Erythroblast (primary cell): Measurements from ENCODE around the gene ANAPC2.

Source experiments
- GATA1 ChIP-seq: IDR thresholded peaks from 2 replicates; pipeline ENCODE4 v1.6.1; 2011; ENCODE audit warnings: low read depth, mild to moderate bottlenecking, control low read depth, low read length, moderate library complexity
- POLR2A ChIP-seq: IDR thresholded peaks from 2 replicates; pipeline ENCODE4 v1.6.1; 2011; ENCODE audit warnings: mild to moderate bottlenecking, low read length

- TF ChIP-seq POLR2A (no peak), GATA1 (no peak)
Observed at GRCh38 chr9:137167277-137167746, 21.0 kb downstream of the ANAPC2 start.
